Measurements from ENCODE around the gene BTK. TPM values are rescaled to one million over a fixed set of nuclear protein-coding genes. Genes with fewer than 3 reads are reported as not detected.

BTK gene
- total RNA-seq, 1 experiment from 2014 or later, result 0.35 TPM

DNA sequence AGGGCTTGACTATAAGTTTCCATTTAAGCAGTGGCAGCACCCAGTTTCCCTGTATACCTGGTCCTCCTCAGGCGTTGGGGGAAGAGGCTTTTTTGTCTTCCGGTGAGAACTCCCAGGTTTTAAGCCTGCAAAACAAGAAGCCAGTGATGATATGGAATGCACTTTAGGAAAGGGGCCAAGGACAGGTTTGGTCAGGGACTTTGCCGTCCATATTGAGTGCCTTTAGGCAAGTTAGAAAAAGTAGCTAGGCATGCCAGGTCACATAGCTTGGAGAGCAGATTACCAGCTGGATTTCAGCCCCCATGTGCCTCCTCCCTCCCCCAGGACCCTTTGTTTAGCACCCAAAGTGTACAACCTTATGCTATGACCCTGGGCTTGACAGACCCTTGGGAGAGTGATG, 23.9 kb downstream of the BTK start:
- WGBS (ENCODE audit: extremely low coverage, insufficient read length, low lambda C conversion rate), result no CpG with 5 or more reads among the region's 3 CpGs
- Mint-ChIP-seq H3K9me3 (peaks cover 67 to 77% of the 10 kb centered on the region in 2 experiments), H3K27me3 (ENCODE audit: low read depth) (peaks cover 5% of the 10 kb centered on the region; the same call in 1 of the 2 replicates)

More for the DNA sequence above, 23.9 kb downstream of the BTK start:
- Histone ChIP-seq H3K27me3 (ENCODE audit: insufficient read depth, low read length) (no peaks in the 10 kb centered on the region), H3K56ac (ENCODE audit: insufficient read length, low read depth, low read length) (no peak overlapping the region), H4K8ac (replicated peaks; ENCODE audit: insufficient read length, low read depth, low read length) (no peak overlapping the region), H2BK5ac (ENCODE audit: insufficient read length, low read length) (no peak overlapping the region), H2BK20ac (ENCODE audit: low read depth, low read length, poor library complexity, severe bottlenecking) (no peak overlapping the region), H2BK15ac (ENCODE audit: low read depth, low read length) (no peak overlapping the region), H4K5ac (ENCODE audit: insufficient read length, low read depth, low read length) (no peak overlapping the region), H3K14ac (ENCODE audit: insufficient read depth, low read length) (no peak overlapping the region), H3K9ac (ENCODE audit: extremely low read depth, insufficient read length, low read length) (no peak overlapping the region), H3T11ph (ENCODE audit: low read length) (no peak overlapping the region), H3K4me2 (ENCODE audit: insufficient read depth, insufficient read length, low read length) (no peak overlapping the region), H2BK120ac (ENCODE audit: low read depth, low read length, poor library complexity, severe bottlenecking) (no peak overlapping the region), H2BK12ac (ENCODE audit: insufficient read length, low read depth, low read length) (no peak overlapping the region), H3K79me2 (ENCODE audit: insufficient read depth, low read length) (no peaks in the 10 kb centered on the region), H3K27ac (ENCODE audit: insufficient read length, low read depth, low read length) (no peak overlapping the region), H3K4ac (ENCODE audit: low read depth, low read length) (no peak overlapping the region), H3K23me2 (ENCODE audit: insufficient read length, low read depth, low read length, poor library complexity, severe bottlenecking) (no peaks in the 10 kb centered on the region), H3K9me3 (ENCODE audit: control insufficient read depth, low read depth, low read length) (peaks cover 58% of the 10 kb centered on the region), H2AK5ac (ENCODE audit: insufficient read length, low read length) (no peak overlapping the region), H3K18ac (ENCODE audit: insufficient read length, low read depth, low read length) (no peak overlapping the region), H4K91ac (ENCODE audit: insufficient read length, low read depth, low read length) (no peak overlapping the region), H2AFZ (ENCODE audit: low read length) (no peak overlapping the region), H3K4me1 (ENCODE audit: insufficient read depth, low read length) (no peaks in the 10 kb centered on the region; the same call in 1 of the 2 replicates), H3K23ac (ENCODE audit: insufficient read length, low read depth, low read length) (no peak overlapping the region), H3K79me1 (ENCODE audit: insufficient read depth, low read depth, low read length, poor library complexity, severe bottlenecking) (no peaks in the 10 kb centered on the region), H4K20me1 (ENCODE audit: control insufficient read depth, insufficient read depth, insufficient read length) (no peaks in the 10 kb centered on the region)
- peaks cover 0 to 4% (median 0%) of the 10 kb centered on the region in 3 experiments; a peak in 2 of 7 replicates for H3K36me3 Mint-ChIP-seq (ENCODE audit: insufficient read depth in 1 of 3, low read depth in 3 of 3)
- TF ChIP-seq, protein P1, sequence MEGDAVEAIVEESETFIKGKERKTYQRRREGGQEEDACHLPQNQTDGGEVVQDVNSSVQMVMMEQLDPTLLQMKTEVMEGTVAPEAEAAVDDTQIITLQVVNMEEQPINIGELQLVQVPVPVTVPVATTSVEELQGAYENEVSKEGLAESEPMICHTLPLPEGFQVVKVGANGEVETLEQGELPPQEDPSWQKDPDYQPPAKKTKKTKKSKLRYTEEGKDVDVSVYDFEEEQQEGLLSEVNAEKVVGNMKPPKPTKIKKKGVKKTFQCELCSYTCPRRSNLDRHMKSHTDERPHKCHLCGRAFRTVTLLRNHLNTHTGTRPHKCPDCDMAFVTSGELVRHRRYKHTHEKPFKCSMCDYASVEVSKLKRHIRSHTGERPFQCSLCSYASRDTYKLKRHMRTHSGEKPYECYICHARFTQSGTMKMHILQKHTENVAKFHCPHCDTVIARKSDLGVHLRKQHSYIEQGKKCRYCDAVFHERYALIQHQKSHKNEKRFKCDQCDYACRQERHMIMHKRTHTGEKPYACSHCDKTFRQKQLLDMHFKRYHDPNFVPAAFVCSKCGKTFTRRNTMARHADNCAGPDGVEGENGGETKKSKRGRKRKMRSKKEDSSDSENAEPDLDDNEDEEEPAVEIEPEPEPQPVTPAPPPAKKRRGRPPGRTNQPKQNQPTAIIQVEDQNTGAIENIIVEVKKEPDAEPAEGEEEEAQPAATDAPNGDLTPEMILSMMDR (conservative IDR thresholded peaks at IDR 0.05), result no peak
- DNase-seq, result no peak
- no peak overlapping the region for H3K4me3 Mint-ChIP-seq
- no peak overlapping the region for H3K27ac Mint-ChIP-seq
- no peaks in the 10 kb centered on the region for H3K4me1 Mint-ChIP-seq

Data from H9 (cell line).